ENCODE results near the gene NPHP1.
"Not testable (repeated sequence)": the region's sequence is repeated elsewhere in the genome, so short reads cannot be mapped to it uniquely, and the experiment has no call there.

DNA sequence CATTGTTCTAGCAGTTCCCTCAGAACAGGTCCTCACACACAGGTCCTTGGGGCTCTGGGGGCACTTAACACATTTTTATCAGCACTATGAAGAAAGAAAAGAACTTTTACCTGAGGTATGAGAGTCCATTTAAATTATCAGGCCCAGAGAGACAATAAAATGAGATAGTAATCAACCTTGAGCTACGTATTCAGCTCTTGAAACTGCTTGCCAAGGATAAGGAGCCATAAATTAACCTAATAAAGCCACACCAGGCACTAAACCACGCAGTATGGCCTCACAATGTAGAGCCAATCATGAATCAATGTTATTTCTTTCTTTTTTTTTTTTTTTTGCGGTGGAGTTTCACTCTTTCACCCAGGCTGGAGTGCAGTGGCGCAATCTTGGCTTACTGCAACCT lies 126.7 kb downstream of the NPHP1 start:
- TF ChIP-seq, protein P1, sequence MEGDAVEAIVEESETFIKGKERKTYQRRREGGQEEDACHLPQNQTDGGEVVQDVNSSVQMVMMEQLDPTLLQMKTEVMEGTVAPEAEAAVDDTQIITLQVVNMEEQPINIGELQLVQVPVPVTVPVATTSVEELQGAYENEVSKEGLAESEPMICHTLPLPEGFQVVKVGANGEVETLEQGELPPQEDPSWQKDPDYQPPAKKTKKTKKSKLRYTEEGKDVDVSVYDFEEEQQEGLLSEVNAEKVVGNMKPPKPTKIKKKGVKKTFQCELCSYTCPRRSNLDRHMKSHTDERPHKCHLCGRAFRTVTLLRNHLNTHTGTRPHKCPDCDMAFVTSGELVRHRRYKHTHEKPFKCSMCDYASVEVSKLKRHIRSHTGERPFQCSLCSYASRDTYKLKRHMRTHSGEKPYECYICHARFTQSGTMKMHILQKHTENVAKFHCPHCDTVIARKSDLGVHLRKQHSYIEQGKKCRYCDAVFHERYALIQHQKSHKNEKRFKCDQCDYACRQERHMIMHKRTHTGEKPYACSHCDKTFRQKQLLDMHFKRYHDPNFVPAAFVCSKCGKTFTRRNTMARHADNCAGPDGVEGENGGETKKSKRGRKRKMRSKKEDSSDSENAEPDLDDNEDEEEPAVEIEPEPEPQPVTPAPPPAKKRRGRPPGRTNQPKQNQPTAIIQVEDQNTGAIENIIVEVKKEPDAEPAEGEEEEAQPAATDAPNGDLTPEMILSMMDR (conservative IDR thresholded peaks at IDR 0.05; ENCODE audit: low read length) = not testable (repeated sequence)
- not testable (repeated sequence) for TF ChIP-seq EZH2phosphoT487 (IDR thresholded peaks at IDR 0.05; ENCODE audit: borderline replicate concordance)
